Loucy (cell line): ENCODE results near the gene PTPN21.

Source experiments
- EZH2phosphoT487 ChIP-seq: fragments of 200-600 bp; IDR thresholded peaks from 2 replicates; pipeline ENCODE4 v1.6.1; 2018; ENCODE audit warnings: antibody characterized with exemption, mild to moderate bottlenecking, moderate library complexity, borderline replicate concordance
- TF ChIP-seq, protein P1 (sequence below): fragments of 200-600 bp; sonication (generic); conservative IDR thresholded peaks from 2 replicates; pipeline ENCODE4 v1.5.1; 2014; ENCODE audit warnings: mild to moderate bottlenecking, antibody characterized with exemption, low read length

DNA sequence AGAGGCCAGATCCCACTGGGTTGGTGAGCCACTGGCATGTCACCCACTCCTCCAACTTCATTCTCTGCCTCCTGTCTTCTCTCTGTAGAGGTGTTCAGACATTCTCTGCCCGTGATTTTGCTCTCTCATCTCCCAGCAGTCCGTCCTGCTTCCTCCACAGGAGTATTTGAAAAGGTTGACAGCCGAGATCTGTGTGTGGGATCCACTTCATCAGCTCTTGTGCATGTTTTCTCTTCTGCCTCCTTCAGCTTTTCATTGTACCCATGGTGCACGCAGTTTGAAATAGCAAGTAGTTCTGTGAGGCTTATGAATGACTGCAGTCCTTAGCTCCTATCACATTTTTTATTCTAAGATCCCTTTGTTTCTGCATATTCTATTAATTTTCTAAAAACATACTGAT lies 42.8 kb upstream of the PTPN21 start:
- TF ChIP-seq, protein P1, sequence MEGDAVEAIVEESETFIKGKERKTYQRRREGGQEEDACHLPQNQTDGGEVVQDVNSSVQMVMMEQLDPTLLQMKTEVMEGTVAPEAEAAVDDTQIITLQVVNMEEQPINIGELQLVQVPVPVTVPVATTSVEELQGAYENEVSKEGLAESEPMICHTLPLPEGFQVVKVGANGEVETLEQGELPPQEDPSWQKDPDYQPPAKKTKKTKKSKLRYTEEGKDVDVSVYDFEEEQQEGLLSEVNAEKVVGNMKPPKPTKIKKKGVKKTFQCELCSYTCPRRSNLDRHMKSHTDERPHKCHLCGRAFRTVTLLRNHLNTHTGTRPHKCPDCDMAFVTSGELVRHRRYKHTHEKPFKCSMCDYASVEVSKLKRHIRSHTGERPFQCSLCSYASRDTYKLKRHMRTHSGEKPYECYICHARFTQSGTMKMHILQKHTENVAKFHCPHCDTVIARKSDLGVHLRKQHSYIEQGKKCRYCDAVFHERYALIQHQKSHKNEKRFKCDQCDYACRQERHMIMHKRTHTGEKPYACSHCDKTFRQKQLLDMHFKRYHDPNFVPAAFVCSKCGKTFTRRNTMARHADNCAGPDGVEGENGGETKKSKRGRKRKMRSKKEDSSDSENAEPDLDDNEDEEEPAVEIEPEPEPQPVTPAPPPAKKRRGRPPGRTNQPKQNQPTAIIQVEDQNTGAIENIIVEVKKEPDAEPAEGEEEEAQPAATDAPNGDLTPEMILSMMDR, result no peak
- no peak for TF ChIP-seq EZH2phosphoT487
